Adrenal gland (tissue), 12 donors: ENCODE results near the gene FAM227B. TPM values are rescaled to one million over a fixed set of nuclear protein-coding genes. Genes with fewer than 3 reads are reported as not detected.

Source experiments
- DNase-seq, 7 donors: peaks; one replicate each; pipeline ENCODE4 v3.0.0-alpha.2; 2019 to 2020
- H3K27ac ChIP-seq, 5 donors: fragments of 200-600 bp; sonication (generic) in 4 of 5; 1 replicate in 3 of 5; 2 replicates in 2 of 5; pipeline versions ENCODE4 v1.5.1 to v1.8.0; 2016 to 2020; ENCODE audit warnings: mild to moderate bottlenecking in 1 of 5
- H3K27me3 ChIP-seq: fragments of 200-600 bp; 2 replicates; pipeline ENCODE4 v1.8.0; 2021
- H3K36me3 ChIP-seq, 2 donors: fragments of 200-600 bp; replicated peaks in 1 of 2; 1 replicate in 1 of 2; 2 replicates in 1 of 2; pipeline versions ENCODE4 v1.5.1 to v1.8.0; 2018 to 2022
- H3K4me1 ChIP-seq, 2 donors: fragments of 200-600 bp; replicated peaks in 1 of 2; 1 replicate in 1 of 2; 2 replicates in 1 of 2; pipeline versions ENCODE4 v1.5.1 to v1.8.0; 2018 to 2021
- H3K4me3 ChIP-seq, 4 donors: fragments of 200-600 bp; sonication (generic) in 3 of 4; one replicate each; pipeline ENCODE4 v1.5.1; 2016 to 2018
- H3K9me3 ChIP-seq, 3 donors: fragments of 200-600 bp; sonication (generic) in 1 of 3; replicated peaks in 1 of 3; 1 replicate in 2 of 3; 2 replicates in 1 of 3; pipeline versions ENCODE4 v1.5.1 to v1.8.0; 2016 to 2021
- CTCF ChIP-seq, 6 experiments: fragments of 450-650 bp in 4 of 6; fragments of 200-600 bp in 2 of 6; sonication (generic) in 1 of 6; IDR thresholded peaks; 1 replicate in 5 of 6; 2 replicates in 1 of 6; pipeline versions ENCODE4 v1.5.1 to v1.8.0; 2016 to 2021; ENCODE audit warnings: antibody characterized with exemption in 6 of 6, mild to moderate bottlenecking in 2 of 6, moderate library complexity in 1 of 6
- POLR2A ChIP-seq, 2 donors: fragments of 450-650 bp; IDR thresholded peaks; one replicate each; pipeline ENCODE4 v1.6.1; 2017; ENCODE audit warnings: antibody characterized with exemption in 2 of 2, mild to moderate bottlenecking in 2 of 2, moderate library complexity in 1 of 2
- WGBS, 4 donors: extraction: QIAGEN DNeasy Blood & Tissue Kit in 2 of 4; methylation state at CpG; one replicate each; pipeline versions ENCODE4 v1.1.5 to v1.1.7; 2013 to 2017; 5-methylcytosine and 5-hydroxymethylcytosine counted together
- intact Hi-C, 2 donors: fragments of 100-400 bp; cut with DNase I; formaldehyde crosslinking; loops; one replicate each; pipeline versions ENCODE4 v1.14.1 to v1.15.0; 2022 to 2023
- polyA plus RNA-seq, 3 donors: library from polyadenylated mRNA; stranded (reverse); fragments of 200-250 nt in 2 of 3; fragments of 350-450 nt in 1 of 3; fragmentation: Illumina TruSeq in 1 of 3; extraction: RNeasy Lipid Tissue Mini Kit (QIAGEN cat#74804) in 1 of 3; gene quantifications; one replicate each; pipeline ENCODE4 v1.2.3, GENCODE V29; 2013 to 2014
- total RNA-seq, 9 donors: library from RNA; depleted of rRNA in 4 of 9; stranded (reverse); fragments of >200 nt in 4 of 9; fragments of 120-200 nt in 1 of 9; fragmentation: NEBNext Ultra II Directional in 1 of 9; extraction: Animal tissue kit (Norgen Biotek cat#: 25700) in 1 of 9; gene quantifications; one replicate each; pipeline versions ENCODE4 v1.1.0 to v1.2.4, GENCODE V29; 2013 to 2023
- donor health status: healthy with polysubstance abuse.
- donor health status: Bipolar disorder and iron deficiency.
- donor health status: DM: yes; HTN: yes; CAD: no.
- donor health status: DM: no; HTN: no; CAD: no.
- donor health status: DM: no; HTN: no; CAD: no.
- donor health status: DM: yes; HTN: yes; CAD: no.

FAM227B gene
- total and polyA plus RNA-seq, 12 donors = 1.4 to 20.4 (median 8.4) TPM

GRCh38 chr15:49428409-49429095 lies 192.1 kb downstream of the FAM227B start:
- no peak for DNase-seq
- Histone ChIP-seq H3K36me3 (no peaks in the 10 kb centered on the region), H3K27me3 (no peaks in the 10 kb centered on the region), H3K4me1 (no peaks in the 10 kb centered on the region), H3K9me3 (no peaks in the 10 kb centered on the region), H3K27ac (peak overlapping the region in 1 of 5 donors; percentile 23), H3K4me3 (peak overlapping the region in 1 of 4 donors; percentile 27)
- WGBS, 4 donors = 78 to 85% (median 82%) methylated on average over 5 of the region's 5 CpGs
- TF ChIP-seq CTCF (IDR thresholded peaks at IDR 0.05) (no peak), POLR2A (IDR thresholded peaks at IDR 0.05) (no peak)
- intact Hi-C loops = loop anchor here (10.0 kb wide), 2 partner anchors 194 to 564 kb away; no protein-coding TSS in a partner anchor

- H3K4me1 ChIP-seq = no peaks in the 10 kb centered on the region
- DNase-seq = no peak
- TF ChIP-seq POLR2A (IDR thresholded peaks at IDR 0.05) = no peak
- intact Hi-C loops = loop anchor here (10.0 kb wide), 2 partner anchors 193 to 563 kb away; no protein-coding TSS in a partner anchor
- H3K27ac ChIP-seq = no peak overlapping the region
- peak overlapping the region in 1 of 4 donors; percentile 27 for H3K4me3 ChIP-seq
- H3K27me3 ChIP-seq = no peaks in the 10 kb centered on the region
- no peaks in the 10 kb centered on the region for H3K9me3 ChIP-seq
- H3K36me3 ChIP-seq = no peaks in the 10 kb centered on the region
Observed at GRCh38 chr15:49427372-49427771, 193.2 kb downstream of the FAM227B start.

- H3K27me3 ChIP-seq = no peaks in the 10 kb centered on the region
- H3K4me3 ChIP-seq = peak overlapping the region in 1 of 4 donors; percentile 41
- no peaks in the 10 kb centered on the region for H3K9me3 ChIP-seq
- intact Hi-C loops = loop anchor here (10.0 kb wide), 2 partner anchors 190 to 560 kb away; no protein-coding TSS in a partner anchor
- 39 to 57% (median 50%) methylated on average over 1 of the region's 1 CpG for WGBS, 4 donors
- TF ChIP-seq POLR2A (IDR thresholded peaks at IDR 0.05) = no peak
- no peak for TF ChIP-seq CTCF (IDR thresholded peaks at IDR 0.05)
- no peak overlapping the region for H3K27ac ChIP-seq
- H3K36me3 ChIP-seq = no peaks in the 10 kb centered on the region
- no peaks in the 10 kb centered on the region for H3K4me1 ChIP-seq
- no peak for DNase-seq
Observed at GRCh38 chr15:49424954-49425353, 195.7 kb downstream of the FAM227B start.

- intact Hi-C loops = loop anchor here (2.0 to 10.0 kb wide), 3 partner anchors 189 to 559 kb away; no protein-coding TSS in a partner anchor
- Histone ChIP-seq H3K4me1 (no peaks in the 10 kb centered on the region), H3K4me3 (peak overlapping the region in 1 of 4 donors; percentile 41), H3K27me3 (no peaks in the 10 kb centered on the region), H3K9me3 (no peaks in the 10 kb centered on the region), H3K36me3 (no peaks in the 10 kb centered on the region), H3K27ac (peak overlapping the region in 2 of 5 donors; percentile 2 to 65)
- WGBS, 4 donors = 48 to 63% (median 60%) methylated on average over 6 of the region's 6 CpGs
- DNase-seq = no peak
- TF ChIP-seq CTCF (IDR thresholded peaks at IDR 0.05) (no peak), POLR2A (IDR thresholded peaks at IDR 0.05) (no peak)
Observed at GRCh38 chr15:49423901-49424550, 196.6 kb downstream of the FAM227B start.
